GM21825 (cell line): Measurements from ENCODE around the gene EFCAB5.
"Not testable (repeated sequence)": the region's sequence is repeated elsewhere in the genome, so short reads cannot be mapped to it uniquely, and the experiment has no call there.

Experiments
- ATAC-seq: cut with Tn5 transposase; IDR thresholded peaks from one replicate; pipeline ENCODE4 v1.9.1; 2021; ENCODE audit warnings: mild to moderate bottlenecking, moderate library complexity; ENCODE audit not compliant: unreplicated experiment

EFCAB5 gene

GRCh38 chr17:30002088-30002487, 60.7 kb downstream of the EFCAB5 start:
- ATAC-seq = no peak

GRCh38 chr17:30005709-30006320, 64.4 kb downstream of the EFCAB5 start:
- no peak for ATAC-seq

- ATAC-seq = not testable (repeated sequence)
These were observed 70.5 kb downstream of the EFCAB5 start for GRCh38 chr17:30011934-30012333.

GRCh38 chr17:30021708-30022317, 80.4 kb downstream of the EFCAB5 start:
- ATAC-seq = no peak

GRCh38 chr17:30025325-30025724, 83.9 kb downstream of the EFCAB5 start:
- ATAC-seq = not testable (repeated sequence)

GRCh38 chr17:30027676-30028075, 86.2 kb downstream of the EFCAB5 start:
- no peak for ATAC-seq

- ATAC-seq = no peak
These were observed 89.9 kb downstream of the EFCAB5 start for GRCh38 chr17:30031214-30031869.

GRCh38 chr17:30035369-30035768, 93.9 kb downstream of the EFCAB5 start:
- no peak for ATAC-seq

- ATAC-seq = not testable (repeated sequence)
These were observed 99.5 kb downstream of the EFCAB5 start for GRCh38 chr17:30040719-30041518.

GRCh38 chr17:30041551-30041950, 100.1 kb downstream of the EFCAB5 start:
- ATAC-seq = no peak

GRCh38 chr17:30062372-30062771, 120.9 kb downstream of the EFCAB5 start:
- ATAC-seq = no peak

GRCh38 chr17:30064738-30065137, 123.3 kb downstream of the EFCAB5 start:
- ATAC-seq = no peak

GRCh38 chr17:30068465-30068864, 127.0 kb downstream of the EFCAB5 start:
- ATAC-seq = no peak

- no peak for ATAC-seq
These were observed 132.8 kb downstream of the EFCAB5 start for GRCh38 chr17:30074254-30074653.

GRCh38 chr17:30074730-30075129, 133.3 kb downstream of the EFCAB5 start:
- no peak for ATAC-seq

GRCh38 chr17:30082773-30083172, 141.3 kb downstream of the EFCAB5 start:
- no peak for ATAC-seq

- ATAC-seq = no peak
These were observed 143.4 kb downstream of the EFCAB5 start for GRCh38 chr17:30084788-30085187.

GRCh38 chr17:30086896-30087295, 145.5 kb downstream of the EFCAB5 start:
- no peak for ATAC-seq

GRCh38 chr17:30087431-30087830, 146.0 kb downstream of the EFCAB5 start:
- not testable (repeated sequence) for ATAC-seq

- no peak for ATAC-seq
These were observed 149.8 kb downstream of the EFCAB5 start for GRCh38 chr17:30091121-30091670.

- no peak for ATAC-seq
These were observed 150.3 kb downstream of the EFCAB5 start for GRCh38 chr17:30091771-30092170.
